HG03066 (cell line): ENCODE data around the gene DCTN2.

ENCODE experiments used
- ATAC-seq: cut with Tn5 transposase; IDR thresholded peaks from one replicate; pipeline ENCODE4 v1.9.1; 2021; ENCODE audit warnings: low read depth; ENCODE audit not compliant: unreplicated experiment

Gene DCTN2

GRCh38 chr12:57550641-57551549, 3.9 kb upstream of the DCTN2 start:
- ATAC-seq: no peak

DNA sequence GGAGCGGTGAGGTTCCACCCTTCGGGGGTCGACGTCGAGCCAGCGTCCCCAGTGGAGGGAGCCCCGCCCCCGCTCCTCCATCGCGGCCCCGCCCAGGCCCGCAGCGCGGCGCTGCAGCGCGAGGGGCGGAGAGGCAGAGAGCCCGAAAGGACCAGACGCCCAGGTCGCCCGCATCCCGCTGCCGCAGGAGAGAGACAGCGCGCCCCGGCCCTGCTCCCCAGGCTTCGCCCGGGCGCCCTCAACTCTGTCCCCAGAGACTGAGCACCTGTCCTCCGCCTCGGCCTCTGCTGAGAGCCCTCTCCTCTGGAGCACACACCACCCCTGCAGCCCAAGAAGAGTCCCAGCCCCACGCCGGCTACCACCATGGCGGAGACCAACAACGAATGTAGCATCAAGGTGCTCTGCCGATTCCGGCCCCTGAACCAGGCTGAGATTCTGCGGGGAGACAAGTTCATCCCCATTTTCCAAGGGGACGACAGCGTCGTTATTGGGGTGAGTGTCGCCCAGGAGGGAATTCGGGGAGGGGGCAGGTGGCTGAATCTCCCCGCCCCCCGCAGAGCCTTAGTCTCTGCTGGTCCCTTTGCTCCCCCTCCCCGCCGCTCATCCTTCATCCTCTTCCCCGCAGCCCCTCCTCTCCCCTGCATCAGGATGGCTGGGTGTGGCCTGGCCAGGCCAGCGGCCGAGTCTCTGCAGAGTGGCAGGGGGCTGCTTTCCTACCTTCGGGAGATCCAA, 3.1 kb upstream of the DCTN2 start, which contains the start of gene KIF5A:
Gene KIF5A (plus strand): TSS at position 136 of the 732 bp plus-strand sequence. CDS start 228 bp downstream, at position 364.
- ATAC-seq: no peak

DNA sequence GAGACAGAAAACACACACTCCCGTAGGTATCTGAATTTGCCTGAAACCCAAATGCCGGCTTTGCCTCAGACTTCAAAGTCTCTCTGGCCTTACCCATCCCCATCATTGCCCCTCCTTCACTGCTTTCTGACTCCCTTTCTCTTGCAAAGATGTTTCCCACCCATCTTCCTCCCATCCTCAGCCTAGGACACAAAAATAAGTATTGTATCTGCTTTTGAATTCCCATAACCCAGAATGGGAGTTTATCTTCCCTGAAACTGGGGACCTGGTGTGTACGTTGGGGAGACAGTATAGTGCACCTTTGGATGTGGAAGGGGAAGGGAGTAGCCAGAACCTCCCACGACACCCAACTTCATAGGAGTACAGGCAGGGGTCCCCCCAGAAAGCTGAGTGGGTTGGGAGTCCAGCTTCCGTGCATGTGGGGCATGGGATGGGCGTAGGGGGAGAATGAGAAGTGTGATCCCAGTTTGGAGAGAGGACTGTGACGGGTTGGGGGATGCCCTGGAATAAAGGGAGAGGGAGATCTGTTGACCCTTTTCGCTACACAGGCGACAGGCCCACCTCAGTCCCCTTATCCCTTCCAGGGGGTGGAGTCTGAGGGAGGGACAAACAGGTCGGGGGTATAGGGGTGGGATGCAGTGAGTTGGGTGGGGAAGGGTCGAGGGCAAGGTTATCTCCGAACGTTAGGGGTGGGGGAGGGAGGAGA, 2.4 kb upstream of the DCTN2 start:
- ATAC-seq: no peak

DNA sequence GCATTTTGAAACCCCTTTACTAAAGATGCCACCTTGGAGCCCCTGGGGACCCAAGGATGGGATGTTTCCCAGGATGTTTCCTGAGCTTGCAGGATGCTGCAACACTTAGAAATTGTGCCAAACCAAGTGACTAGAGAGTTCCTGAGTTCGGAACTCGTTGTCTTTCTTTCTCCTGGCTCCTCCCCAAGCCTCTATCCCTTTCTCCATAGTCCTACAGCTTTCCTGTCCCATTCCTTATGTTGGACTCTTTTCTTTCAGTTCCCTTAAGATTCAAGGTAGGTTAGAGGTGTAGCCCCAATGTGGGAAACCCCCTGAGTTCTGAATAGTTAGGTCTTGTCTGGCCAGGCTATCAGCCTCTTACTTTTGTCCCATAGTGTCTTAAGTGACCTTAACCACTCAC, 1.5 kb upstream of the DCTN2 start:
- ATAC-seq: no peak

GRCh38 chr12:57548013-57548315, 972 bp upstream of the DCTN2 start:
- ATAC-seq: no peak

- no peak for ATAC-seq
Measured at GRCh38 chr12:57547288-57548012, 458 bp upstream of the DCTN2 start.

- no peak for ATAC-seq
Measured at GRCh38 chr12:57545809-57546437, 1.1 kb downstream of the DCTN2 start.

DNA sequence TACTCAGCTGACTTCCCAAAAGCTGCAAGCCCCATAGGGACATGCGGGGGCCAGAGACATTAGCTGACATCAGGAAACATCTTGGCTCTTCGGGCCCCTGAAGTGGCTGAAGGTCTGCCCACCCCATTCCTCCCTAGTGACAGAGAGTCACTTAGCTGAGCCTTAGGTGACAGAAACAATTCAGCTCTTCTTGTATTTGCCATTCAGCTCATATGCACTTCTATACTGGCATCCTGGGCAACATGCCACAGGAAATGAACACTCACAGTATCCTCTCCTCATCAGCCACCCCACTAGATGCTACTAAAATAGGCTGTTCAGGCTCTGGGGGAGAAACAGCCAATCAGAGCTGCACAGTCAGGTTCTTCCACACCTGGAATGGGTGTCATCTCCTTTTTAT, 3.4 kb downstream of the DCTN2 start:
- no peak for ATAC-seq

GRCh38 chr12:57541717-57542116, 5.3 kb downstream of the DCTN2 start:
- ATAC-seq: no peak

GRCh38 chr12:57541001-57541400, 6.0 kb downstream of the DCTN2 start:
- no peak for ATAC-seq

- no peak for ATAC-seq
Measured at GRCh38 chr12:57539134-57539768, 7.7 kb downstream of the DCTN2 start.

GRCh38 chr12:57536597-57536942, 10.4 kb downstream of the DCTN2 start:
- ATAC-seq: no peak

- no peak for ATAC-seq
Measured at GRCh38 chr12:57535764-57536596, 11.0 kb downstream of the DCTN2 start.

- ATAC-seq: no peak
Measured at GRCh38 chr12:57534991-57535543, 11.9 kb downstream of the DCTN2 start.

DNA sequence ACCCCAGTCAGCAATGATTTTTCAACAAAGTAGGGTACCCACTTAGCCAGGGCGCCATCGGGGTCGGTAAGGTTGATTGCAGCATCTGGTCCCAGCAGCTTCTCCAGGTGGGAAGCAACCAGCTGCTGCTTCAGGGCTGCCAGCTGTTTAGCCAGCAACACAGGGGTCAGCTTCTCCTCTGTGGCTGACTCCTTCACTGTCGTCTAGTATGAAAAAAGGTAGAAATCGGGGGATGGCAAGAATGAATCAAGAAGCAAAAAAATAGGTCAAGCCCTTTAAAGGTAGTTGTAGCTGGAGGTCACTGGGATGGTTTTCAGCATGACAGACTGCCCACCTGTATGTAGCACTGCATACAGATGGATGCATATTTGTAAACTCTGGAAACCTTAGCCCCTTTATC, 12.7 kb downstream of the DCTN2 start:
- ATAC-seq: no peak

DNA sequence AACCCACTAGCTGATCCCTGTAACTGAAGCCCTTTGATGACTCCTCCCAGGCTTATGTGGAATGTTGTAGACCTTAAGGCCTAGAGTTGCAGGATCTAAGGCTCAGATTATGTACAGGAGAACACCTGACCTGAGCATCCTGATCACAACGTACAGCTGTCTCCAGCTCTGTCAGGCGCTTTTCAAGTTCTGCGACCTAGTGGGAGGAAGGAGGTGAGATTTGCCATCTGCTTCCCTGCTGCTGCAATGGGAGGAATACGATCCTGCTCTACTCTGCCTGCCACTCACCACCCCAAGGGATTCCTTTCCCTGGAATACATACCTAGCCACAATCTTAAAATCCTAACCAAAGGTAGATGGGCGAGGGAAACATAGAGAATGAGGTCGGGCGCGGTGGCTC, 13.9 kb downstream of the DCTN2 start:
- ATAC-seq: no peak

DNA sequence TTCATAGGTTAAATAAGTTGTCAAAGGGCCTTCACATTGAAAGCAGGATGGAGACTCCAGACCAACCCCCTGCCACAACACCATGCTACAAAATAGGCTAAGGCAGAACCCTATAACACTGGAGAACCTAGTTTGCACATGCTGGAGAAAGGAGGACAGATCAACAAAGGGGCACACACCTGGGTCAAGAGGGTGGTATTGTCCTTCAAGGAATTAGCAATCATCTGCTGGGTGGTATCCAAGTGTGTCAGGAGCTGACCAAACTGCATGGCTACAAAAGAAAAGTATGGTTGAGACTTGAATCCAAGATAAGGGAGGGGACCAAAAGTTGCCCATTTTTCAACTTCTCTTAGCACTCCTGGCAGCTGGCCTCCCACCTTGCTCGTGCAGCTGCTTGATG, 15.2 kb downstream of the DCTN2 start:
- ATAC-seq: no peak

GRCh38 chr12:57530396-57531142, 16.4 kb downstream of the DCTN2 start:
- ATAC-seq: no peak
